ENCODE results near the gene IGLL5.
A peak's percentile ranks its signal among the peaks of the same experiment; 100 is the strongest.
"Not testable (repeated sequence)": the region's sequence is repeated elsewhere in the genome, so short reads cannot be mapped to it uniquely, and the experiment has no call there.

Gene IGLL5

DNA sequence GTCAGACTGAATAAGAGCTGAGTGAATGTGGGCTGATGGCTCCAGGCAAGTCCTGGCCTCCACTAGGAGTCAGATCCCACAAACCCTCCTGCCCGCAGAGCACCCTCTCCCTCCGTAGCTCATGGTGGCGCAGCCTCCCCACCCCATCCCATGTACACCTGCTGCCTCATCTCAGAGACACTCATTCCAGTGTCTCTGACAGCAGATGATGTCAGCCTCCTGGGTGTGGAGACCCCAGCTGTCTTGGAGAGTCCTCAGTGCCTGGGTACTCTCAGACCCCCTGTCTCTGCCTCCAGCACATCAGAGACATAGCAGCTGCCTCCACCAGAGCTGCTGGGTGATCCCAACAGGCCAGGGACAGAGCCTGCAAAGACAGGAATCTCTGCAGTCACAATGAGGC is 9.5 kb downstream of the IGLL5 start:
- peaks cover 9% of the 10 kb centered on the region for H3K27me3 Mint-ChIP-seq
- no peaks in the 10 kb centered on the region for H3K9me3 Mint-ChIP-seq
- ATAC-seq (ENCODE audit: low read depth) (no peak), DNase-seq (ENCODE audit: low spot score in 2 of 2) (no peak)
- peaks cover 1% of the 10 kb centered on the region for H3K36me3 Mint-ChIP-seq
- peak overlapping the region; percentile 22 for H3K27ac Mint-ChIP-seq
- no peak overlapping the region for H3K4me3 Mint-ChIP-seq
- H3K4me1 Mint-ChIP-seq: peaks cover 45% of the 10 kb centered on the region

DNA sequence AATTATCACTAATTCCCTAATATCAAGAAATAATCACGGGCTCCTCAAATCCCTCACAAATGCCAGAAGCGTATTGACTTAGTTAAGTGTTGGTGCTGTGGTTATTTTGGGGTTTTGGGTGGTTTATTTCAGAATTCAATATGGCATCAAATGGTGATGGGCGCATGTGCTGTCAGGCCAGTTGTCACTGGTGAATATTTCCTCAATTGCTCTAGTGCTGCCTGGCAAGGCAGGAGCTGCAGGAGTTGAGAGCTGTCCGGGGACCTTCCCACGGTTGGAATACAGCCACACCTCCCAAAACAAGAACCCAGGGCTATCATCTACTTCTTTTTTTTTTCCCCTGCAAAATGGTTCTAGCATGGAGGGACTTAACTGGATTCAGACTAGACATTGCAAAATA is 10.3 kb downstream of the IGLL5 start:
- peaks cover 2% of the 10 kb centered on the region for H3K27me3 Mint-ChIP-seq
- no peaks in the 10 kb centered on the region for H3K9me3 Mint-ChIP-seq
- H3K36me3 Mint-ChIP-seq: peaks cover 1% of the 10 kb centered on the region
- no peak overlapping the region for H3K4me3 Mint-ChIP-seq
- DNase-seq (ENCODE audit: low spot score in 2 of 2) (no peak), ATAC-seq (ENCODE audit: low read depth) (no peak)
- H3K4me1 Mint-ChIP-seq: peaks cover 44% of the 10 kb centered on the region
- no peak overlapping the region for H3K27ac Mint-ChIP-seq

DNA sequence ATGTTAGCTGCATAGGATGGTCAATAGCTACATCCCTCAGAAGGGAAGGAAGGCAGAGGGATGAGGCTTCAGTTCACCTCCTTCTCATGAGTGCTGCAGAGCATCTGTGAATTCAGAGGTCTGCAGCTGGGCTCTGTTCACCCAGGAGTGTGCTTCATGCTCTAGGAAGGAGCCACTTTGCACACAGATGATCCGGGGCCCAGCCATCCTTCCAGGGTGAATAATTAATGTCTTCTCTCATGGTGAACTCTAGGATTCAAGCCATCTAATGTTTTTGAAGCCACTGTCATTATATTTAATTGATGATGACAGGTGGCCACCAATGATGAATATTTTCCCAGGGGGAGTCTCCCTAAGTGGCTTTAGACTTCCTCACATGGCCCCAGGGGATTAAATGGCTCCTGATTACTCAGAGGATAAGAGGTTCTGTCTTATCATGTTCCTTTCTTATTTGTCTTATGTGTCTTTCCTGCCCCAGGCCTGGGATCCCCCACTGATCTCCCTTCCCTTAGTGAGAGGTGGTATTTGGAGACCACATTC is 10.9 kb downstream of the IGLL5 start:
- H3K4me3 Mint-ChIP-seq; ATAC-seq (ENCODE audit: low read depth); H3K9me3 Mint-ChIP-seq; DNase-seq (ENCODE audit: low spot score in 2 of 2); H3K27me3 Mint-ChIP-seq; H3K36me3 Mint-ChIP-seq; H3K27ac Mint-ChIP-seq: not testable (repeated sequence)
- peaks cover 48% of the 10 kb centered on the region for H3K4me1 Mint-ChIP-seq

DNA sequence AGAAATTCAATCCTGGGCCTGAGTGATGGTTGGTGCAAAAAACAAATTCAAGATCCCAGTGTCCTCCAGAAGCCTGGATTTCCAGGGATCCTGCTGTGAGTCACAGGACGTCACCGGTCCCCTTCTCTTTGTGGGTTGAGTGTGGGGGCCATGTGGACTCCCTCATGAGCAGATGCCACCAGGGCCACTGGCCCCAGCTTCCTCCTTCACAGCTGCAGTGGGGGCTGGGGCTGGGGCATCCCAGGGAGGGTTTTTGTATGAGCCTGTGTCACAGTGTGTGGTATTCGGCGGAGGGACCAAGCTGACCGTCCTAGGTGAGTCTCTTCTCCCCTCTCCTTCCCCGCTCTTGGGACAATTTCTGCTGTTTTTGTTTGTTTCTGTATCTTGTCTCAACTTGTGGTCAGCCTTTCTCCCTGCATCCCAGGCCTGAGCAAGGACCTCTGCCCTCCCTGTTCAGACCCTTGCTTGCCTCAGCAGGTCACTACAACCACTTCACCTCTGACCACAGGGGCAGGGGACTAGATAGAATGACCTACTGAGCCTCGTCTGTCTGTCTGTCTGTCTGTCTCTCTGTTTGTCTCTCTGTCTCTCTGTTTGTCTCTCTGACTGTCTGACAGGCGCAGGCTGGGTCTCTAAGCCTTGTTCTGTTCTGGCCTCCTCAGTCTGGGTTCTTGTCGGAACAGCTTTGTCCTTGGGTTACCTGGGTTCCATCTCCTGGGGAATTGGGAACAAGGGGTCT is 11.9 kb downstream of the IGLL5 start:
- H3K4me3 Mint-ChIP-seq: peak overlapping the region; percentile 67
- H3K4me1 Mint-ChIP-seq: peaks cover 49% of the 10 kb centered on the region
- not testable (repeated sequence) for DNase-seq (ENCODE audit: low spot score in 2 of 2); H3K27ac Mint-ChIP-seq; H3K27me3 Mint-ChIP-seq; ATAC-seq (ENCODE audit: low read depth); H3K36me3 Mint-ChIP-seq; H3K9me3 Mint-ChIP-seq

DNA sequence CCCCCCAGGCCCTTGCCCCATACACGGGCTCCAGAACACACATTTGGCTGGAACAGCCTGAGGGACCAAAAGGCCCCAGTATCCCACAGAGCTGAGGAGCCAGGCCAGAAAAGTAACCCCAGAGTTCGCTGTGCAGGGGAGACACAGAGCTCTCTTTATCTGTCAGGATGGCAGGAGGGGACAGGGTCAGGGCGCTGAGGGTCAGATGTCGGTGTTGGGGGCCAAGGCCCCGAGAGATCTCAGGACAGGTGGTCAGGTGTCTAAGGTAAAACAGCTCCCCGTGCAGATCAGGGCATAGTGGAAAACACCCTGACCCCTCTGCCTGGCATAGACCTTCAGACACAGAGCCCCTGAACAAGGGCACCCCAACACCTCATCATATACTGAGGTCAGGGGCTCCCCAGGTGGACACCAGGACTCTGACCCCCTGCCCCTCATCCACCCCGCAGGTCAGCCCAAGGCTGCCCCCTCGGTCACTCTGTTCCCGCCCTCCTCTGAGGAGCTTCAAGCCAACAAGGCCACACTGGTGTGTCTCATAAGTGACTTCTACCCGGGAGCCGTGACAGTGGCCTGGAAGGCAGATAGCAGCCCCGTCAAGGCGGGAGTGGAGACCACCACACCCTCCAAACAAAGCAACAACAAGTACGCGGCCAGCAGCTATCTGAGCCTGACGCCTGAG is 13.1 kb downstream of the IGLL5 start:
- H3K36me3 Mint-ChIP-seq; H3K9me3 Mint-ChIP-seq; H3K27me3 Mint-ChIP-seq; ATAC-seq (ENCODE audit: low read depth); DNase-seq (ENCODE audit: low spot score in 2 of 2): not testable (repeated sequence)
- Mint-ChIP-seq H3K4me1 (peaks cover 42% of the 10 kb centered on the region), H3K27ac (peak overlapping the region; percentile 20), H3K4me3 (peak overlapping the region; percentile 73)

DNA sequence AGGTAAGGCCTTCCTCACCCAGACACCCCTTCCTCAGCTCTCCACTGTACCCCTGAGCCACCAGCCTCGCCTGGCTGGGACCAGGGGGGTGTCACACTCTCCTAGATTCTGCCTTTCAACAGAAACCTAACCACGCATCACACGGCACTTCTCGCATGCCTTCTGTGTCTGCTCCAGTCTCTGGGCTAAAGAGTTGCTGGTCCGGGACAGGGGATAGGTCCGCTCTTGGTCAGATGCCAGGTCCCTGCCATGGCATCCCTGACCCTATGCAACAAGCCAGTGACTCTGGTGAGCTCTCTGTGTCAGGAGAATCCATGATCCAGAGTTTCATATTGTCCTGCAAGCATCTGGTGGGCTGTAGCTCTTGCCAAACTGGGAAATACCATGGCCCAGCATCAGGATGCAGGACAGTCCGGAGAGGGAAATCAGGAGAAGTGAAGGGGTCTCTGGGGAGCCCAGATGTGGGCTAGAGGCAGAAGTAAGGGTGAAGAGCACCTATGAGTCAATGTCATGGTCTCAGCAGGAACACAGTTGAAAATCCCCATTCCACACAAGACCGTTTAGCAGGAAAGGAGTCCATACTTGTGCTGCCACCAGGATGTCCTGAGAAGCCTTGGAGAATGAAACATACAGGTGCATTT is 14.1 kb downstream of the IGLL5 start:
- DNase-seq (ENCODE audit: low spot score in 2 of 2) (no peak), ATAC-seq (ENCODE audit: low read depth) (no peak)
- H3K4me3 Mint-ChIP-seq: peak overlapping the region; percentile 70
- peak overlapping the region; percentile 20 for H3K27ac Mint-ChIP-seq
- no peaks in the 10 kb centered on the region for H3K27me3 Mint-ChIP-seq
- H3K36me3 Mint-ChIP-seq: peaks cover 4% of the 10 kb centered on the region
- H3K4me1 Mint-ChIP-seq: peaks cover 37% of the 10 kb centered on the region
- H3K9me3 Mint-ChIP-seq: no peaks in the 10 kb centered on the region

DNA sequence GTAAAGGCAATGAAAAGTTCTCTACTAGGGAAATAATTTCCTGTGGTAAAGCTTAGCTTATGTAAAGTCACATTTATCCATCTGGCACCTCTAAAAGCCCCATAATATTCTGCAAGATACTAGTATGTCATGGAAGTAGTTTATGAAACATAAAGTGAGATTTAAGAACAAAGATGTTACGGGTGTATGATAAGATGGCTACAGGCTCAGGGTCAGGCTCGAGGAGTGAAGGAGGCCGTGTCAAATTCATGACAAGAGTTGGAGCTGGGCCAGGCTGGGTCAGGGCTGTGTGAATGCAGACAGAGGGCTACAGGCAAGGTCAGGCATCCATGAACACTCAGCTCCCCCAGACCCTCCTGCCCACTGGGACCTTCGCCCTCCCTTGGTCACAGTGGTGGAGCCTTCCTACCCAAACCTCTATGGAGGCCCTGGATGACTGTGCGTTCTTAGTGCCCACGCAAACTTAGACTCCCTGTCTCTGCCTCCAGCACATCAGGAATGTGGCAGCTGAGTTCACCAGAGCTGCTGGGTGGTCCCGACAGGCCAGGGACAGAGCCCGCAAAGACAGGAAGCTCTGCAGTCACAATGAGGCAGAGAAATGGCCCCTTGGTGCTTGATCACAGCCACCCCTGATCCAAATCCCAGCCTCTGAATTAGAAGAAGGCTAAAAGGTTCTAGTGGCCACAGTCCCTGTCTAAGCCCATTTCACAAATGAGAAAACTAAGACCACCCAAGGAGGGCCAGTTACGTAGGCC is 14.8 kb downstream of the IGLL5 start:
- Mint-ChIP-seq H3K4me3 (peak overlapping the region; percentile 19), H3K4me1 (peaks cover 42% of the 10 kb centered on the region)
- no peak for DNase-seq (ENCODE audit: low spot score in 2 of 2)

DNA sequence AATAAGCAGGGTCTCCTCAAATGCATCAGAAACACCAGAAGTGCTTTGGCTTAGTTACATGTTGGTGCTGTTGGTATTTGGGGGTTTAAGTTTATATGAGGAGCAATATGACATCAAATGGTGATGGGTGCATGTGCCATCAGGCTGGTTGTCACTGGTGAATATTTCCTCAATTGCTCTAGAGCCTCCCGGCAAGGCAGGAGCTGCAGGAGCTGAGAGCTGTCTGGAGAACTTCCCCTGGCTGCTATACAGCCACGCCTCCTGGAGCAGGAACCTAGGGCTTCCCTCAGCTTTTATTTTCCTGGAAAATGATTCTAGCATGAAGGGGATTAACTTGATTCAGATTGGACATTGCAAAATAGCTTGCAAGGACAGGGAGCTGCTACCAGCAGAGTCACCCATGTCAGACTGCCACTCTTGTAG is 15.8 kb downstream of the IGLL5 start:
- peak overlapping the region; percentile 21 for H3K4me3 Mint-ChIP-seq
- peaks cover 6% of the 10 kb centered on the region for H3K36me3 Mint-ChIP-seq
- H3K4me1 Mint-ChIP-seq: peaks cover 40% of the 10 kb centered on the region
- no peak overlapping the region for H3K27ac Mint-ChIP-seq
- DNase-seq (ENCODE audit: low spot score in 2 of 2) (no peak), ATAC-seq (ENCODE audit: low read depth) (no peak)
- no peaks in the 10 kb centered on the region for H3K27me3 Mint-ChIP-seq
- no peaks in the 10 kb centered on the region for H3K9me3 Mint-ChIP-seq

More for the DNA sequence above, 14.8 kb downstream of the IGLL5 start:
- no peaks in the 10 kb centered on the region for H3K27me3 Mint-ChIP-seq
- peaks cover 6% of the 10 kb centered on the region for H3K36me3 Mint-ChIP-seq
- no peak overlapping the region for H3K27ac Mint-ChIP-seq
- ATAC-seq (ENCODE audit: low read depth): no peak
- no peaks in the 10 kb centered on the region for H3K9me3 Mint-ChIP-seq

DNA sequence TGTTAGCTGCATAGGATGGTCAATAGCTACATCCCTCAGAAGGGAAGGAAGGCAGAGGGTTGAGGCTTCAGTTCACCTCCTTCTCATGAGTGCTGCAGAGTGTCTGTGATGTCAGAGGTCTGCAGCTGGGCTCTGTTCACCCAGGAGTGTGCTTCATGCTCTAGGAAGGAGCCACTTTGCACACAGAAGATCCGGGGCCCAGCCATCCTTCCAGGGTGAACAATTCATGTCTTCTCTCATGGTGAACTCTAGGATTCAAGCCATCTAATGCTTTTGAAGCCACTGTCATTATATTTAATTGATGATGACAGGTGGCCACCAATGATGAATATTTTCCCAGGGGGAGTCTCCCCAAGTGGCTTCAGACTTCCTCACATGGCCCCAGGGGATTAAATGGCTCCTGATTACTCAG is 16.2 kb downstream of the IGLL5 start:
- DNase-seq (ENCODE audit: low spot score in 2 of 2); H3K27me3 Mint-ChIP-seq; H3K27ac Mint-ChIP-seq; H3K36me3 Mint-ChIP-seq; H3K9me3 Mint-ChIP-seq: not testable (repeated sequence)
- ATAC-seq (ENCODE audit: low read depth): peak; percentile 65
- H3K4me3 Mint-ChIP-seq: peak overlapping the region; percentile 21
- H3K4me1 Mint-ChIP-seq: peaks cover 42% of the 10 kb centered on the region

DNA sequence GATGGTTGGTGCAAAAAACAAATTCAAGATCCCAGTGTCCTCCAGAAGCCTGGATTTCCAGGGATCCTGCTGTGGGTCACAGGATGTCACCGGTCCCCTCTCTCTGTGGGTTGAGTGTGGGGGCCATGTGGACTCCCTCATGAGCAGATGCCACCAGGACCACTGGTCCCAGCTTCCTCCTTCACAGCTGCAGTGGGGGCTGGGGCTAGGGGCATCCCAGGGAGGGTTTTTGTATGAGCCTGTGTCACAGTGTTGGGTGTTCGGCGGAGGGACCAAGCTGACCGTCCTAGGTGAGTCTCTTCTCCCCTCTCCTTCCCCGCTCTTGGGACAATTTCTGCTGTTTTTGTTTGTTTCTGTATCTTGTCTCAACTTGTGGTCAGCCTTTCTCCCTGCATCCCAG is 17.1 kb downstream of the IGLL5 start:
- H3K27ac Mint-ChIP-seq: peak overlapping the region; percentile 74
- ATAC-seq (ENCODE audit: low read depth): peak; percentile 28
- H3K4me3 Mint-ChIP-seq: peak overlapping the region; percentile 91
- not testable (repeated sequence) for DNase-seq (ENCODE audit: low spot score in 2 of 2); H3K36me3 Mint-ChIP-seq; H3K27me3 Mint-ChIP-seq; H3K9me3 Mint-ChIP-seq
- H3K4me1 Mint-ChIP-seq: peaks cover 50% of the 10 kb centered on the region

DNA sequence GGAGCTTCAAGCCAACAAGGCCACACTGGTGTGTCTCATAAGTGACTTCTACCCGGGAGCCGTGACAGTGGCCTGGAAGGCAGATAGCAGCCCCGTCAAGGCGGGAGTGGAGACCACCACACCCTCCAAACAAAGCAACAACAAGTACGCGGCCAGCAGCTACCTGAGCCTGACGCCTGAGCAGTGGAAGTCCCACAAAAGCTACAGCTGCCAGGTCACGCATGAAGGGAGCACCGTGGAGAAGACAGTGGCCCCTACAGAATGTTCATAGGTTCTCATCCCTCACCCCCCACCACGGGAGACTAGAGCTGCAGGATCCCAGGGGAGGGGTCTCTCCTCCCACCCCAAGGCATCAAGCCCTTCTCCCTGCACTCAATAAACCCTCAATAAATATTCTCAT is 18.8 kb downstream of the IGLL5 start:
- H3K4me3 Mint-ChIP-seq: peak overlapping the region; percentile 82
- not testable (repeated sequence) for H3K9me3 Mint-ChIP-seq; H3K36me3 Mint-ChIP-seq; ATAC-seq (ENCODE audit: low read depth); H3K27me3 Mint-ChIP-seq; DNase-seq (ENCODE audit: low spot score in 2 of 2)
- peaks cover 60% of the 10 kb centered on the region for H3K4me1 Mint-ChIP-seq
- H3K27ac Mint-ChIP-seq: peak overlapping the region; percentile 91

DNA sequence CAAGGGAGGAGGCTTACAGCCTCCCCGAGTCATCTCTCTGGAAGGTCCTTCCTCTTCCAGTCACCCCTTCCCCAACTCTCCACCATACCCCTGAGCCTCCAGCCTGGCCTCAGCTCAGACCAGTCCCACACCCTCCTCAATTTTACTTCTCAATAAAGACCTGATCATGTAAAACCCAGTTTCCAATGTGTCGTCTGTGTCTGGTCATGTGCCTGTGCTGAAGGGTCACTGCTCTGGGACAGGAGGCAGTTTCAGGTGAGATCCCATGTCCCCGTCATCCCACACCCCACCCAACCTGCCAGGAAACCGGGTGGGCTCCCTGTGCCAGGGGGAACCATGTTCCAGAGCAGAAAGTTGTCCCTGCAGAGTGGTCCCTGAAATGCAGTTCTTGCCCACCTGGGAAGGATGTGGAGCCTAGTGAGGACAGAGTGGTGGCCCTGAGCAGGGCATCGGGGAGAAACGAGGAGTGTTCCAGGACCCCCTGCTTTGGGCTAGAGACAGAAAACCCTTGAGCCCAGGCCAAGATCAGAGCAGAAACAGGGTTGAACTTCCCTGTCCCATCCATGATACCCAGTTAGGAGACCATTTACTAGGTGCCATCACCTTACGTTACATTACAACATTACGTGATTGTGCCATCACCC is 19.4 kb downstream of the IGLL5 start:
- H3K4me1 Mint-ChIP-seq: peaks cover 61% of the 10 kb centered on the region
- DNase-seq (ENCODE audit: low spot score in 2 of 2) (no peak), ATAC-seq (ENCODE audit: low read depth) (no peak)
- peak overlapping the region; percentile 91 for H3K27ac Mint-ChIP-seq
- H3K36me3 Mint-ChIP-seq: peaks cover 6% of the 10 kb centered on the region
- peak overlapping the region; percentile 82 for H3K4me3 Mint-ChIP-seq
- no peaks in the 10 kb centered on the region for H3K27me3 Mint-ChIP-seq
- H3K9me3 Mint-ChIP-seq: no peaks in the 10 kb centered on the region
